ENCODE measurements around the gene XAGE2. TPM values are rescaled to one million over a fixed set of nuclear protein-coding genes. Genes with fewer than 3 reads are reported as not detected.

The XAGE2 gene
- total RNA-seq, 1 experiment from 2014 or later: 0.61 TPM

DNA sequence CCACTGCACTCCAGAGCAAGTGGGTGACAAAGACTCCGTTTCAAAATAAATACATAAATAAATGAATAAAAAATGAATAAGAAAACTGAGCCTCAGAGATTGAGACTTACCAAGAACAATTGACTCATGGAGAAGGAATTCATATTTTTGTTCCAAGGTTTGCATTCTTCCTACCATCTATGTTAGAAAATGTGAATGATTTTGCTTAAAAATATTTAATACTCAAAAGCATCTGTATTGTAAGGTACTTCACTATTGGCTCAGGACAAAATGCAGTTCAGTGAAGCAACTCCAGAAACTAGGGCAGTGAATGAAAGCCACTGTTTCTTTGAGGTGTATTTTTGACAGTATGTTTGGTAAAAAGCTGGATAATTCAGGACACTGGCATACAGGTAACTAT lies 54.1 kb downstream of the XAGE2 start:
- DNase-seq (ENCODE audit: low read depth): no peak

DNA sequence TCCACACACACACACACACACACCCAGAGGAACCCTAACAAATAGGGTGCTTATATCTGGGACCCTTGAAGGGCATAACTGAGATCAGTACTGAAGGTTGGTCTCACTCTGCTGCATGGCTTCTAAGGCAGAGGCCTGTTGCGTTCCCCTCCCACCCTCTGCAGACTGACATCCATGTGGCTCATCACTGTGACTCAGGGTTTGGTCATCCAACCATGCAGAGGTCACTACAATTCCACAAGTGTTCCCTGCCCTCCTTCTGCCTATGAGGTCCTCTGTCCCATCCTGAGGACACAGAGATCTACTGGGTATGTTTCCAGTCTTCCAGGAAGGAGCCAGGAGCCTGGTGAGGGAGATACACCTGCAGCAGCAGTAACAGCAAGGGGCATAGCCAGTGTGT lies 55.8 kb downstream of the XAGE2 start:
- peak; percentile 42 for DNase-seq (ENCODE audit: low read depth)

Small RNA genes within 50 kb of the gene (small RNA-seq; reads per million reads assigned to genes)
- not detected for gene MIR8088

Other genes with a start within 250 kb of the XAGE2 start
- gene MAGED4, start 184.1 kb upstream of the XAGE2 start, total RNA-seq (2014; rRNA removed; shearing (Covaris generic)): 1.3 and 2.8 TPM in 2 replicates
- 1.7 and 2.2 TPM in 2 replicates for gene XAGE1A, start 126.8 kb downstream of the XAGE2 start, total RNA-seq (2014; rRNA removed; shearing (Covaris generic))
- gene XAGE1B, start 148.0 kb downstream of the XAGE2 start, total RNA-seq (2014; rRNA removed; shearing (Covaris generic)): 1.7 and 4.8 TPM in 2 replicates